Kidney (tissue), 14 donors: Measurements from ENCODE around the gene AGPS. TPM values are rescaled to one million over a fixed set of nuclear protein-coding genes. Genes with fewer than 3 reads are reported as not detected.

ENCODE experiments used
- DNase-seq, 5 donors: peaks; one replicate each; pipeline ENCODE4 v3.0.0-alpha.2; 2013 to 2020
- FAIRE-seq: peaks from 2 replicates; lab custom pipeline; 2012; peaks lifted over from hg19 to GRCh38; lab: Jason Lieb, UNC
- H3K27ac ChIP-seq, 2 donors: one replicate each; pipeline ENCODE4 v1.7.0; 2013; ENCODE audit warnings: low read depth in 2 of 2, low read length in 2 of 2, inconsistent platforms in 1 of 2
- H3K27me3 ChIP-seq: one replicate; pipeline ENCODE4 v1.7.1; 2013; ENCODE audit warnings: low read length, inconsistent platforms; ENCODE audit not compliant: control insufficient read depth, insufficient read depth
- H3K36me3 ChIP-seq, 3 donors: one replicate each; pipeline versions ENCODE4 v1.7.0 to v1.7.1; 2013; ENCODE audit warnings: low read length in 3 of 3, control low read depth in 1 of 3, inconsistent platforms in 1 of 3; ENCODE audit not compliant: insufficient read depth in 3 of 3, control insufficient read depth in 2 of 3
- H3K4me1 ChIP-seq, 3 donors: one replicate each; pipeline versions ENCODE4 v1.7.0 to v1.7.1; 2013; ENCODE audit warnings: low read length in 3 of 3, inconsistent platforms in 1 of 3, low read depth in 1 of 3; ENCODE audit not compliant: control insufficient read depth in 2 of 3, insufficient read depth in 2 of 3
- H3K4me3 ChIP-seq, 3 donors: one replicate each; pipeline versions ENCODE4 v1.7.0 to v1.8.1; 2013; ENCODE audit warnings: low read length in 3 of 3, control low read depth in 1 of 3, inconsistent platforms in 1 of 3
- H3K9ac ChIP-seq, 3 donors: one replicate each; pipeline versions ENCODE4 v1.7.0 to v1.7.1; 2013; ENCODE audit warnings: low read length in 3 of 3, control low read depth in 1 of 3, inconsistent platforms in 1 of 3
- H3K9me3 ChIP-seq, 3 donors: one replicate each; pipeline versions ENCODE4 v1.7.0 to v1.7.1; 2013; ENCODE audit warnings: low read length in 3 of 3, control low read depth in 1 of 3, inconsistent platforms in 1 of 3; ENCODE audit not compliant: control insufficient read depth in 2 of 3, insufficient read depth in 1 of 3
- CTCF ChIP-seq: IDR thresholded peaks from 3 replicates; pipeline ENCODE4 v1.5.1; 2012; ENCODE audit warnings: mild to moderate bottlenecking, moderate library complexity, borderline replicate concordance; ENCODE audit not compliant: insufficient read depth; ENCODE audit errors: extremely low read depth
- intact Hi-C: fragments of 100-400 bp; cut with DNase I; formaldehyde crosslinking; loops from one replicate; pipeline ENCODE4 v1.11.1; 2022
- polyA plus RNA-seq: library from polyadenylated mRNA; stranded (reverse); fragments of 350-450 nt; fragmentation: Illumina TruSeq; extraction: RNeasy Lipid Tissue Mini Kit (QIAGEN cat#74804); gene quantifications from one replicate; pipeline ENCODE4 v1.2.3, GENCODE V29; 2014; ENCODE audit warnings: low read depth, low replicate concordance; ENCODE audit not compliant: insufficient read depth
- total RNA-seq: library from RNA; stranded (reverse); fragmentation: NEBNext Ultra II Directional; extraction: Animal tissue kit (Norgen Biotek cat#: 25700); gene quantifications from one replicate; pipeline ENCODE4 v1.2.1, GENCODE V29; 2021
- donor health status: control.
- donor health status: control.
- donor health status: control.
- donor health status: control.
- donor health status: control.
- donor health status: DM: yes; HTN: yes; CAD: no.
- donor health status: Normal renal cell carcinoma (clear cell type).

The AGPS gene
- total and polyA plus RNA-seq, 2 donors from 2014 or later: 7.9 to 45.7 TPM

DNA sequence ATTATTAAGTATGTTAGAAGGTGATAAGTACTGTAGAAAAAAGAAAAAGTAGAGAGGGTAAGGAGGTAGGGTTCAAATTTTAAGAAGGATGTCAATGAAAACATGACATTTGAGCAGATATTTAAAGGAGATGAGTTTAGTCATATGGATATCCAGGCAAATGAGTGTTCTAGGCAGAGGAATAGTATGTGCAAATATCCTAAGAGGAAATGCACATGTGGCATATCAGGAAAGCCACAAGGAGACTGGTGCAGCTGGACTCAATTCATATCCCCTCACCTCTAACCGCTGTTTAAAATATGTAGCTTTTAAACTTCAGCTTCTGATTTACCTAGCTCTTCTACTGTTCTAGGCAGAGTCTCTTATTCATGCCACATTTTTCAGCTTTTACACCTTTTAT is 9.5 kb downstream of the AGPS start:
- intact Hi-C loops: no loop called here
- Histone ChIP-seq H3K27ac (no peak overlapping the region), H3K4me1 (peaks cover 0 to 13% (median 8%) of the 10 kb centered on the region in 3 donors), H3K9me3 (no peaks in the 10 kb centered on the region), H3K27me3 (no peaks in the 10 kb centered on the region), H3K36me3 (no peaks in the 10 kb centered on the region), H3K4me3 (no peak overlapping the region), H3K9ac (no peak overlapping the region)
- FAIRE-seq: no peak
- TF ChIP-seq CTCF: no peak
- DNase-seq: no peak

GRCh38 chr2:177403838-177404237 is 11.3 kb downstream of the AGPS start:
- peaks cover 0 to 9% (median 4%) of the 10 kb centered on the region in 3 donors for H3K4me1 ChIP-seq
- intact Hi-C loops: no loop called here
- no peak for FAIRE-seq

DNA sequence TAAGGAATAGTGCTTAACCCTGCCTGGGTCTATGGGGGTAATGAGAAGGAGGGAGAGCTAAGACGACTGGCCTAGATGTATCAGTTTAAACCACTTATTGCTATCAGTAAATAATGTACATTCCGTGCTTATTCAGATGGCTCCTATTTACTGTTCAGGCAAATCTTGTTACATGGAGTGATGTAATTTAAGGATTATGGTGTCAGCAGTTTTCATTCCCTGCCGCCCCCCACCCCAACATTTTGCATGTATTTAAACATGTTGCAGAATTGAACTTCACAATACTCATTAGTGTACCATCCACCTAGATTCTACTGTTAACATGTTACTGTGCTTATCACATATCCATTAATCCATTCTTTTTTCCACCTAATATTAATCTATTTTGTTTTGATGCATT is 11.7 kb downstream of the AGPS start:
- H3K9me3 ChIP-seq: no peaks in the 10 kb centered on the region
- H3K27ac ChIP-seq: no peak overlapping the region
- intact Hi-C loops: no loop called here
- DNase-seq (no peak), FAIRE-seq (no peak)
- no peak overlapping the region for H3K9ac ChIP-seq
- no peaks in the 10 kb centered on the region for H3K36me3 ChIP-seq
- peaks cover 0 to 5% (median 4%) of the 10 kb centered on the region in 3 donors for H3K4me1 ChIP-seq
- no peak for TF ChIP-seq CTCF
- no peak overlapping the region for H3K4me3 ChIP-seq
- no peaks in the 10 kb centered on the region for H3K27me3 ChIP-seq

More at GRCh38 chr2:177403838-177404237, 11.3 kb downstream of the AGPS start:
- TF ChIP-seq CTCF: no peak
- Histone ChIP-seq H3K9me3 (no peaks in the 10 kb centered on the region), H3K27ac (no peak overlapping the region), H3K27me3 (no peaks in the 10 kb centered on the region), H3K36me3 (no peaks in the 10 kb centered on the region), H3K4me3 (no peak overlapping the region), H3K9ac (no peak overlapping the region)
- no peak for DNase-seq
